Activated B cell treated with CpG ODN at 0.5 μM for 24 hours (primary cell): ENCODE results near the gene KLC1. TPM values are rescaled to one million over a fixed set of nuclear protein-coding genes. Genes with fewer than 3 reads are reported as not detected.

ENCODE experiments used
- ATAC-seq: fragments of 200-7000 bp; cut with Tn5 transposase; one replicate; pipeline ENCODE4 v1.10.0; 2021; ENCODE audit warnings: low read depth, mild to moderate bottlenecking, moderate library complexity
- CTCF ChIA-PET: fragments of 350-600 bp; sonication (Branson Sonifier 250); formaldehyde crosslinking; loops from one replicate; lab custom pipeline; 2021; ENCODE audit warnings: antibody characterized with exemption; lab: Charles Lee
- POLR2A ChIA-PET: fragments of 350-600 bp; sonication (Branson Sonifier 250); formaldehyde crosslinking; loops from one replicate; lab custom pipeline; 2021; ENCODE audit warnings: antibody characterized with exemption; lab: Charles Lee
- DNase-seq: peaks from one replicate; pipeline ENCODE4 v3.0.0; 2022
- H3K27ac Mint-ChIP-seq: one replicate; pipeline ENCODE4 v1.8.0; 2020; ENCODE audit warnings: mixed read lengths
- H3K27me3 Mint-ChIP-seq: one replicate; pipeline ENCODE4 v1.8.0; 2021; ENCODE audit warnings: mixed read lengths
- H3K36me3 Mint-ChIP-seq: one replicate; pipeline ENCODE4 v1.8.0; 2021; ENCODE audit warnings: low read depth, mixed read lengths
- H3K4me1 Mint-ChIP-seq: one replicate; pipeline ENCODE4 v1.8.0; 2021; ENCODE audit warnings: mixed read lengths
- H3K4me3 Mint-ChIP-seq: one replicate; pipeline ENCODE4 v1.8.0; 2020; ENCODE audit warnings: mild to moderate bottlenecking, mixed read lengths
- H3K9me3 Mint-ChIP-seq: one replicate; pipeline ENCODE4 v1.8.0; 2020; ENCODE audit warnings: mixed read lengths
- CTCF ChIP-seq: fragments of 200-600 bp; IDR thresholded peaks from one replicate; pipeline ENCODE4 v1.8.0; 2022; ENCODE audit warnings: antibody characterized with exemption, mild to moderate bottlenecking
- intact Hi-C: fragments of 100-400 bp; cut with micrococcal nuclease; formaldehyde crosslinking; loops from one replicate; pipeline ENCODE4 v1.15.1; 2024
- total RNA-seq: library from RNA; stranded (reverse); gene quantifications from 2 replicates; pipeline ENCODE4 v1.2.3, GENCODE V29; 2022

The KLC1 gene
- total RNA-seq, 1 donor from 2014 or later = 153 TPM

GRCh38 chr14:103628221-103628683 is 759 bp upstream of the KLC1 start:
- Mint-ChIP-seq H3K27ac (peak overlapping the region; percentile 83), H3K36me3 (peaks cover 6% of the 10 kb centered on the region), H3K27me3 (no peaks in the 10 kb centered on the region), H3K4me1 (peaks cover 61% of the 10 kb centered on the region), H3K9me3 (no peaks in the 10 kb centered on the region), H3K4me3 (peak overlapping the region; percentile 85)
- TF ChIP-seq CTCF = no peak
- intact Hi-C loops = loop anchor here (2.0 to 5.0 kb wide), 4 partner anchors 64 to 293 kb away; partner anchors contain the start of genes BAG5, COA8 and MARK3
- ChIA-PET POLR2A (interaction anchor here (0.6 to 1.6 kb wide), 5 partner anchors 24 to 293 kb away, joined by 3 to 4 read pairs (median 3); partner anchors contain the start of genes BAG5, XRCC3 and ZFYVE21), CTCF (interaction anchor here (0.6 to 0.9 kb wide), 2 partner anchors 52 to 63 kb away, joined by 3 to 4 read pairs; no protein-coding TSS in a partner anchor)
- peak; percentile 9 for ATAC-seq
- DNase-seq = peak; percentile 50

GRCh38 chr14:103629503-103630121 is 601 bp downstream of the KLC1 start:
- Mint-ChIP-seq H3K36me3 (peaks cover 10% of the 10 kb centered on the region), H3K27me3 (no peaks in the 10 kb centered on the region), H3K4me1 (peaks cover 57% of the 10 kb centered on the region), H3K4me3 (peak overlapping the region; percentile 87), H3K9me3 (no peaks in the 10 kb centered on the region), H3K27ac (peak overlapping the region; percentile 61)
- TF ChIP-seq CTCF = no peak
- ATAC-seq (peak; percentile 38), DNase-seq (peak; percentile 51)
- CTCF ChIA-PET = interaction anchor here (0.9 kb wide), 1 partner anchor 50 kb away, joined by 3 read pairs; no protein-coding TSS in a partner anchor
- intact Hi-C loops = loop anchor here (1.0 to 5.0 kb wide), 7 partner anchors 50 to 291 kb away; partner anchors contain the start of genes BAG5, COA8, MARK3 and XRCC3
- POLR2A ChIA-PET = interaction anchor here (1.6 kb wide), 1 partner anchor 86 kb away, joined by 4 read pairs; the partner anchor contains the start of genes XRCC3 and ZFYVE21

GRCh38 chr14:103630364-103631108 is 1.5 kb downstream of the KLC1 start:
- Mint-ChIP-seq H3K4me3 (peak overlapping the region; percentile 87), H3K4me1 (peaks cover 55% of the 10 kb centered on the region), H3K36me3 (peaks cover 15% of the 10 kb centered on the region), H3K27me3 (no peaks in the 10 kb centered on the region), H3K27ac (no peak overlapping the region), H3K9me3 (no peaks in the 10 kb centered on the region)
- ATAC-seq (no peak), DNase-seq (no peak)
- ChIA-PET POLR2A (no interaction called here), CTCF (no interaction called here)
- TF ChIP-seq CTCF = no peak
- intact Hi-C loops = no loop called here

- Mint-ChIP-seq H3K36me3 (peaks cover 24% of the 10 kb centered on the region), H3K27ac (peak overlapping the region; percentile 63)
Observed at GRCh38 chr14:103633391-103633790, 4.4 kb downstream of the KLC1 start.

More at GRCh38 chr14:103633391-103633790, 4.4 kb downstream of the KLC1 start:
- no peaks in the 10 kb centered on the region for H3K9me3 Mint-ChIP-seq
- no peak for ATAC-seq
- TF ChIP-seq CTCF = no peak
- ChIA-PET POLR2A (no interaction called here), CTCF (no interaction called here)
- peaks cover 56% of the 10 kb centered on the region for H3K4me1 Mint-ChIP-seq
- H3K27me3 Mint-ChIP-seq = no peaks in the 10 kb centered on the region
- H3K4me3 Mint-ChIP-seq = no peak overlapping the region
- no peak for DNase-seq
- intact Hi-C loops = no loop called here
